Measurements from ENCODE around the gene SLC17A5.

- TF ChIP-seq FOXA1 (IDR thresholded peaks at IDR 0.05) = no peak
- no peak for TF ChIP-seq CTCF (IDR thresholded peaks at IDR 0.05; ENCODE audit: low read depth, low read length, missing input control)
- TF ChIP-seq GABPA (IDR thresholded peaks at IDR 0.05 in 1 of 2, conservative IDR thresholded peaks at IDR 0.05 in 1 of 2) = no peak
- TF ChIP-seq FOXA2 (IDR thresholded peaks at IDR 0.05) = no peak
- TF ChIP-seq HNF4A (conservative IDR thresholded peaks at IDR 0.05) = no peak
- no peak for TF ChIP-seq NR2F2 (IDR thresholded peaks at IDR 0.05)
Observed at GRCh38 chr6:73656531-73657145, 2.8 kb upstream of the SLC17A5 start.
